HuH-7.5 (cell line): ENCODE data around the gene ARL3.
"Not testable (repeated sequence)": the region's sequence is repeated elsewhere in the genome, so short reads cannot be mapped to it uniquely, and the experiment has no call there.

Experiments
- DNase-seq: peaks from one replicate; pipeline ENCODE4 v3.0.0; 2011; ENCODE audit warnings: low spot score

Gene ARL3

GRCh38 chr10:102673236-102673818 is 40.9 kb downstream of the ARL3 start:
- DNase-seq: no peak

- no peak for DNase-seq
These were observed 43.2 kb downstream of the ARL3 start for GRCh38 chr10:102670871-102671434.

- DNase-seq: no peak
These were observed 44.0 kb downstream of the ARL3 start for GRCh38 chr10:102670065-102670670.

- no peak for DNase-seq
These were observed 44.8 kb downstream of the ARL3 start for GRCh38 chr10:102669206-102670064.

GRCh38 chr10:102668326-102669107 is 45.7 kb downstream of the ARL3 start:
- DNase-seq: no peak

GRCh38 chr10:102667411-102667810 is 46.8 kb downstream of the ARL3 start:
- DNase-seq: not testable (repeated sequence)

GRCh38 chr10:102665904-102666509 is 48.2 kb downstream of the ARL3 start:
- DNase-seq: no peak

GRCh38 chr10:102661658-102662028 is 52.6 kb downstream of the ARL3 start:
- DNase-seq: no peak

- DNase-seq: no peak
These were observed 53.1 kb downstream of the ARL3 start for GRCh38 chr10:102660888-102661657.

GRCh38 chr10:102658802-102659201 is 55.4 kb downstream of the ARL3 start:
- no peak for DNase-seq

- no peak for DNase-seq
These were observed 56.0 kb downstream of the ARL3 start for GRCh38 chr10:102657984-102658724.

GRCh38 chr10:102657451-102657850 is 56.7 kb downstream of the ARL3 start:
- no peak for DNase-seq

- no peak for DNase-seq
These were observed 57.3 kb downstream of the ARL3 start for GRCh38 chr10:102656791-102657371.

- no peak for DNase-seq
These were observed 58.2 kb downstream of the ARL3 start for GRCh38 chr10:102656026-102656425.

- no peak for DNase-seq
These were observed 59.2 kb downstream of the ARL3 start for GRCh38 chr10:102654969-102655368.

- DNase-seq: no peak
These were observed 59.6 kb downstream of the ARL3 start for GRCh38 chr10:102654566-102654965.

- DNase-seq: no peak
These were observed 61.1 kb downstream of the ARL3 start for GRCh38 chr10:102653060-102653459.

- no peak for DNase-seq
These were observed 61.9 kb downstream of the ARL3 start for GRCh38 chr10:102652170-102652916.
